Right lobe of liver (tissue), 6 donors: Measurements from ENCODE around the gene C9orf72. TPM values are rescaled to one million over a fixed set of nuclear protein-coding genes. Genes with fewer than 3 reads are reported as not detected.

Experiments used
- ATAC-seq, 4 donors: fragments of 200-7000 bp; cut with Tn5 transposase; one replicate each; pipeline ENCODE4 v1.9.1; 2020; ENCODE audit warnings: mild to moderate bottlenecking in 4 of 4, moderate library complexity in 4 of 4
- DNase-seq, 3 donors: peaks; one replicate each; pipeline ENCODE4 v3.0.0-alpha.2; 2020
- H3K27ac ChIP-seq, 3 donors: fragments of 200-600 bp; one replicate each; pipeline ENCODE4 v1.8.0; 2022
- H3K27me3 ChIP-seq, 2 donors: fragments of 200-600 bp; one replicate each; pipeline ENCODE4 v1.8.0; 2022
- H3K36me3 ChIP-seq, 4 donors: fragments of 200-600 bp; sonication (generic) in 1 of 4; one replicate each; pipeline versions ENCODE4 v1.5.1 to v1.8.0; 2017 to 2022; ENCODE audit warnings: control low read depth in 1 of 4
- H3K4me1 ChIP-seq, 4 donors: fragments of 200-600 bp; sonication (generic) in 1 of 4; one replicate each; pipeline versions ENCODE4 v1.5.1 to v1.8.0; 2017 to 2022; ENCODE audit warnings: control low read depth in 1 of 4
- H3K4me3 ChIP-seq, 3 donors: fragments of 200-600 bp; one replicate each; pipeline ENCODE4 v1.8.0; 2022
- H3K9me3 ChIP-seq, 4 donors: fragments of 200-600 bp; sonication (generic) in 1 of 4; one replicate each; pipeline versions ENCODE4 v1.5.1 to v1.8.0; 2017 to 2022; ENCODE audit warnings: control low read depth in 1 of 4
- CTCF ChIP-seq, 4 donors: fragments of 200-600 bp in 3 of 4; fragments of 450-650 bp in 1 of 4; IDR thresholded peaks; one replicate each; pipeline versions ENCODE4 v1.5.1 to v1.8.0; 2016 to 2022; ENCODE audit warnings: antibody characterized with exemption in 4 of 4, mild to moderate bottlenecking in 2 of 4
- POLR2A ChIP-seq: fragments of 450-650 bp; IDR thresholded peaks from one replicate; pipeline ENCODE4 v1.6.1; 2017; ENCODE audit warnings: antibody characterized with exemption, mild to moderate bottlenecking
- WGBS: methylation state at CpG from one replicate; pipeline ENCODE4 v1.1.6; 2018; ENCODE audit warnings: low coverage, low lambda C conversion rate; ENCODE audit not compliant: insufficient coverage; ENCODE audit errors: missing lambda C conversion rate; 5-methylcytosine and 5-hydroxymethylcytosine counted together
- intact Hi-C, 2 donors: fragments of 100-400 bp; cut with DNase I; formaldehyde crosslinking; loops; one replicate each; pipeline versions ENCODE4 v1.11.2 to v1.14.1; 2022
- total RNA-seq, 6 experiments: library from RNA; depleted of rRNA in 2 of 6; stranded (reverse); fragments of >200 nt in 2 of 6; fragmentation: NEBNext Ultra II Directional in 3 of 6; extraction: Animal tissue kit (Norgen Biotek cat#: 25700) in 3 of 6; gene quantifications; one replicate each; pipeline versions ENCODE4 v1.1.0 to v1.2.4, GENCODE V29; 2016 to 2023
- donor health status: DM: no; HTN: yes; CAD: no.
- donor health status: DM: no; HTN: no; CAD: no.
- donor health status: DM: no; HTN: no; CAD: no.
- donor health status: DM: no; HTN: yes; CAD: no.
- donor health status: DM: no; HTN: yes; CAD: no.

The C9orf72 gene
- total RNA-seq, 6 experiments from 2014 or later = 4.9 to 7.7 (median 6.8) TPM

GRCh38 chr9:27586304-27586703 is 13.0 kb upstream of the C9orf72 start:
- TF ChIP-seq CTCF (IDR thresholded peaks at IDR 0.05) = no peak
- TF ChIP-seq POLR2A = no peak
- Histone ChIP-seq H3K4me3 (no peak overlapping the region), H3K27ac (no peak overlapping the region), H3K36me3 (no peaks in the 10 kb centered on the region), H3K27me3 (no peaks in the 10 kb centered on the region), H3K9me3 (no peaks in the 10 kb centered on the region), H3K4me1 (no peaks in the 10 kb centered on the region)
- intact Hi-C loops = no loop called here
- 63% methylated on average over 3 of the region's 3 CpGs for WGBS
- DNase-seq (no peak), ATAC-seq (peak in 1 of 4 donors; percentile 30)

GRCh38 chr9:27584931-27585330 is 11.7 kb upstream of the C9orf72 start:
- H3K4me3 ChIP-seq = no peak overlapping the region
- no peaks in the 10 kb centered on the region for H3K9me3 ChIP-seq
- no peaks in the 10 kb centered on the region for H3K36me3 ChIP-seq
- DNase-seq (no peak), ATAC-seq (no peak)
- H3K27ac ChIP-seq = no peak overlapping the region
- TF ChIP-seq CTCF (IDR thresholded peaks at IDR 0.05) (no peak), POLR2A (no peak)
- no peaks in the 10 kb centered on the region for H3K27me3 ChIP-seq
- intact Hi-C loops = no loop called here
- no peaks in the 10 kb centered on the region for H3K4me1 ChIP-seq

DNA sequence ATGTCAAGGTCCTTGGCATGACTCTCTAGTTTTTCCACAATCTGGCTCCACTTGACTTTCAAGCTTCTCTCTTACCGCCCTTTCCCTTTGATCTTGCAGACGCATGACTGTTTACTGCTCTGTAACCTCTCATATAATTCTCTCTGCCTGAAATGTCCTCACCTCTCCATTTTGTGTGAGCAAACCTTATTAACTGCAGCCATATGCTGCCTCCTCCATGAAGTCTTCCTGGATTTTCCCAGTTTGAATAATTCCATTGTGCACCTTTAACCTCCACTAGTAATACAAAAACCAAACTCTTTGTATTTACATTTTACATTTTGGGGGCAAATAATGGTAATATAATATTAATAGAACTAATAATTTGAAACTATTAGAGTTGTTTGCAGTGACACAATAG is 9.5 kb upstream of the C9orf72 start:
- Histone ChIP-seq H3K4me1 (no peaks in the 10 kb centered on the region), H3K36me3 (no peaks in the 10 kb centered on the region), H3K27ac (no peak overlapping the region), H3K9me3 (no peaks in the 10 kb centered on the region), H3K4me3 (no peak overlapping the region), H3K27me3 (no peaks in the 10 kb centered on the region)
- DNase-seq = no peak
- intact Hi-C loops = no loop called here
- TF ChIP-seq CTCF (IDR thresholded peaks at IDR 0.05) (no peak), POLR2A (no peak)
- WGBS = 83% methylated on average over 2 of the region's 2 CpGs
- no peak for ATAC-seq

DNA sequence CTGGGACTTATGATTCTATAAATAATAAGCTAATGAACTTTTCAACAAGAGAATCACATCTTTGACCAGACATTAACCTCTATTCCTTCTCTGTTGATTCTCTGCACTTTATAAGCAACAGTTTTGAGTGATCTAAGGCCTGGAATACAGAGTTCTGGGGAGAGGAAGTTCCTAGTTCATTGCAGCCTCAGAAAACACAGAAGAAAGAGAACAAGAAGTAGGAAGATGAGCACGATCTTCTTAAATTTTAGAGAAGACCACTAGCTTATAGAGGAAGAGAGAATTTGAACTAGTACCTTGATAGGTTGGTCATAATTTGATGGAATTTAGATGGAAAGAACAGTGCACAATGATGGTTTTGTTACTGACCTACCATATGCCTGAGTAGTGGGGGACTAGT is 8.5 kb upstream of the C9orf72 start:
- WGBS = 30% methylated on average over 1 of the region's 1 CpG
- intact Hi-C loops = no loop called here
- Histone ChIP-seq H3K27me3 (no peaks in the 10 kb centered on the region), H3K36me3 (no peaks in the 10 kb centered on the region), H3K27ac (no peak overlapping the region), H3K4me3 (no peak overlapping the region), H3K9me3 (no peaks in the 10 kb centered on the region), H3K4me1 (no peaks in the 10 kb centered on the region)
- TF ChIP-seq CTCF (IDR thresholded peaks at IDR 0.05) (no peak), POLR2A (no peak)
- DNase-seq = no peak
- ATAC-seq = peak in 2 of 4 donors; percentile 25 to 33
